Transverse colon (tissue), 4 donors: ENCODE results near the gene DAB2. TPM values are rescaled to one million over a fixed set of nuclear protein-coding genes. Genes with fewer than 3 reads are reported as not detected.

Source experiments
- DNase-seq: peaks from one replicate; pipeline ENCODE4 v3.0.0-alpha.2; 2019
- H3K27ac ChIP-seq, 4 donors: fragments of 200-600 bp; sonication (generic); 2 replicates each; pipeline ENCODE4 v1.5.1; 2016 to 2018; ENCODE audit warnings: inconsistent platforms in 4 of 4
- H3K27me3 ChIP-seq: fragments of 200-600 bp; sonication (generic); 2 replicates; pipeline ENCODE4 v1.5.1; 2017; ENCODE audit warnings: inconsistent platforms
- H3K36me3 ChIP-seq, 4 donors: fragments of 200-600 bp; sonication (generic); 2 replicates each; pipeline ENCODE4 v1.5.1; 2017 to 2019; ENCODE audit warnings: inconsistent platforms in 4 of 4
- H3K4me1 ChIP-seq, 4 donors: fragments of 200-600 bp; sonication (generic); 2 replicates each; pipeline ENCODE4 v1.5.1; 2017 to 2020; ENCODE audit warnings: inconsistent platforms in 4 of 4
- H3K4me3 ChIP-seq, 4 donors: fragments of 200-600 bp; sonication (generic); 1 replicate in 1 of 4; 2 replicates in 3 of 4; pipeline versions ENCODE4 v1.5.1 to v1.6.1; 2017 to 2019; ENCODE audit warnings: inconsistent platforms in 4 of 4
- H3K9me3 ChIP-seq, 2 donors: fragments of 200-600 bp; sonication (generic); 2 replicates each; pipeline ENCODE4 v1.5.1; 2017 to 2019; ENCODE audit warnings: inconsistent platforms in 2 of 2
- CTCF ChIP-seq, 5 experiments: fragments of 200-600 bp in 3 of 5; fragments of 450-650 bp in 2 of 5; sonication (generic) in 3 of 5; IDR thresholded peaks; 1 replicate in 2 of 5; 2 replicates in 3 of 5; pipeline ENCODE4 v1.5.1; 2016 to 2017; ENCODE audit warnings: antibody characterized with exemption in 5 of 5, inconsistent platforms in 3 of 5, mild to moderate bottlenecking in 2 of 5, moderate library complexity in 1 of 5
- EP300 ChIP-seq: sonication (generic); formaldehyde crosslinking; IDR thresholded peaks from one replicate; pipeline ENCODE4 v1.6.1; 2017; ENCODE audit warnings: antibody characterized with exemption, low read depth
- POLR2A ChIP-seq: fragments of 450-650 bp; IDR thresholded peaks from one replicate; pipeline ENCODE4 v1.6.1; 2016; ENCODE audit warnings: antibody characterized with exemption, mild to moderate bottlenecking, moderate library complexity
- POLR2AphosphoS5 ChIP-seq, 3 donors: sonication (generic); formaldehyde crosslinking; IDR thresholded peaks; one replicate each; pipeline ENCODE4 v1.6.1; 2016; ENCODE audit warnings: antibody characterized with exemption in 3 of 3
- WGBS, 2 donors: methylation state at CpG; one replicate each; pipeline ENCODE4 v1.1.5; 2018; ENCODE audit warnings: low coverage in 1 of 2; 5-methylcytosine and 5-hydroxymethylcytosine counted together
- in situ Hi-C, 4 donors: fragments of 200-750 bp; cut with MboI; loops; one replicate each; pipeline versions ENCODE4 v1.15.0 to v1.15.1; 2017; ENCODE audit warnings: low sequenced_read_pairs in 3 of 4, low pct_ligation_motif_present in 1 of 4, low pct_unique_long_range_greater_than_20kb in 1 of 4
- intact Hi-C: fragments of 100-400 bp; cut with DNase I; formaldehyde crosslinking; loops from one replicate; pipeline ENCODE4 v1.15.1; 2023; ENCODE audit warnings: low total_unique reads
- total RNA-seq, 4 donors: library from RNA; depleted of rRNA; stranded (reverse); fragments of >200 nt; gene quantifications; one replicate each; pipeline ENCODE4 v1.1.0, GENCODE V29; 2016

The DAB2 gene
- total RNA-seq, 4 donors from 2014 or later, result 34.4 to 143 (median 53.1) TPM

GRCh38 chr5:39331861-39332381 lies 92.9 kb downstream of the DAB2 start:
- Histone ChIP-seq H3K9me3 (no peaks in the 10 kb centered on the region), H3K36me3 (no peaks in the 10 kb centered on the region), H3K27me3 (no peaks in the 10 kb centered on the region), H3K4me3 (no peak overlapping the region), H3K4me1 (no peaks in the 10 kb centered on the region), H3K27ac (no peak overlapping the region)
- intact Hi-C loops (no loop called here), in situ Hi-C loops (no loop called here)
- TF ChIP-seq EP300 (no peak), CTCF (IDR thresholded peaks at IDR 0.05) (no peak), POLR2A (no peak), POLR2AphosphoS5 (IDR thresholded peaks at IDR 0.05) (no peak)
- DNase-seq, result no peak
- WGBS, 2 donors, result 74 to 86% methylated on average over 2 of the region's 2 CpGs

- WGBS, 2 donors, result 82 to 100% methylated on average over 1 of the region's 1 CpG
- H3K27ac ChIP-seq, result no peak overlapping the region
- in situ Hi-C loops (no loop called here), intact Hi-C loops (no loop called here)
- no peaks in the 10 kb centered on the region for H3K4me1 ChIP-seq
- no peaks in the 10 kb centered on the region for H3K9me3 ChIP-seq
- H3K27me3 ChIP-seq, result no peaks in the 10 kb centered on the region
- no peaks in the 10 kb centered on the region for H3K36me3 ChIP-seq
- H3K4me3 ChIP-seq, result no peak overlapping the region
- TF ChIP-seq EP300, result no peak
- no peak for TF ChIP-seq POLR2AphosphoS5 (IDR thresholded peaks at IDR 0.05)
- no peak for TF ChIP-seq POLR2A
- TF ChIP-seq CTCF (IDR thresholded peaks at IDR 0.05), result no peak
- no peak for DNase-seq
Observed at GRCh38 chr5:39328731-39329130, 96.0 kb downstream of the DAB2 start.

- Histone ChIP-seq H3K4me3 (no peak overlapping the region), H3K27me3 (no peaks in the 10 kb centered on the region), H3K27ac (no peak overlapping the region), H3K9me3 (no peaks in the 10 kb centered on the region), H3K36me3 (no peaks in the 10 kb centered on the region), H3K4me1 (no peaks in the 10 kb centered on the region)
- intact Hi-C loops, result no loop called here
- TF ChIP-seq EP300, result no peak
- TF ChIP-seq POLR2AphosphoS5 (IDR thresholded peaks at IDR 0.05), result no peak
- TF ChIP-seq POLR2A, result no peak
- no peak for TF ChIP-seq CTCF (IDR thresholded peaks at IDR 0.05)
- DNase-seq, result no peak
- 70 to 72% methylated on average over 3 of the region's 3 CpGs for WGBS, 2 donors
- in situ Hi-C loops, result no loop called here
Observed at GRCh38 chr5:39323542-39323941, 101.2 kb downstream of the DAB2 start.

Other genes starting within 250 kb of the DAB2 start
- 10 to 100 TPM in 2 of 4 donors, 1 to 10 TPM in 2; 6.4 to 38.5 (median 17.5) TPM for gene FYB1, start 205.4 kb downstream of the DAB2 start, total RNA-seq
- not detected for gene C9, start 60.5 kb downstream of the DAB2 start, total RNA-seq